Measurements from ENCODE around the gene MIA2.

DNA sequence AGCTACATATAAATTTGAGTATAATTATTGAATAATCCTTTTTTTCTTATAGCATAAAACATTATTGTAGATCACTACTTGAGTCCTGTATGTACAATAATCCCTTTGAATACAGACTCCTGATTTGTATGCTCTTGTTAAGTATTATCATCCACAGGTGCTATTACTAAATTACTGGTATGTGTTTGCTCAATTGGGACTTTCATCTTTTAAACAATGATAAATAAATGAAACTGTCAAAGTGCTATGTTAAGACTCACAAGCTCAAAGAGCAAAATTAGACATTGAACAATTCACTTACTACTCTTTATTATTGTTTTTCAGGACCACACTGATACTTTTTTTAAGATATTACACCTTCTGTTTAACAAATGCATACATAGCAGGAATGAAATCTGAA lies 17.8 kb downstream of the MIA2 start:
- no peak for TF ChIP-seq CTCF (IDR thresholded peaks at IDR 0.05)
- no peak for TF ChIP-seq POLR2AphosphoS5 (IDR thresholded peaks at IDR 0.05; ENCODE audit: insufficient read depth in 1 of 2, low read depth in 1 of 2)

Measured in vagina (tissue), 2 donors.